NCI-H2196 treated with DMSO at 0.1 percent for 48 hours (cell line): ENCODE measurements around the gene SPSB2.

Experiments used
- DNase-seq: peaks from one replicate; lab custom pipeline; 2025; ENCODE audit not compliant: unreplicated experiment; lab: John Stamatoyannopoulos, UW

SPSB2 gene

GRCh38 chr12:6821591-6822425 is 51.3 kb downstream of the SPSB2 start, which contains the start of gene GPR162:
Gene GPR162 (plus strand): TSS chr12:6821821. CDS start chr12:6823899, 2,078 bp downstream.
- DNase-seq, result peak; percentile 31
